ENCODE measurements around the gene ARPC4. TPM values are rescaled to one million over a fixed set of nuclear protein-coding genes. Genes with fewer than 3 reads are reported as not detected.
A peak's percentile ranks its signal among the peaks of the same experiment; 100 is the strongest.
"Not testable (repeated sequence)": the region's sequence is repeated elsewhere in the genome, so short reads cannot be mapped to it uniquely, and the experiment has no call there.

The ARPC4 gene
- polyA plus RNA-seq, 1 donor = 166 TPM

DNA sequence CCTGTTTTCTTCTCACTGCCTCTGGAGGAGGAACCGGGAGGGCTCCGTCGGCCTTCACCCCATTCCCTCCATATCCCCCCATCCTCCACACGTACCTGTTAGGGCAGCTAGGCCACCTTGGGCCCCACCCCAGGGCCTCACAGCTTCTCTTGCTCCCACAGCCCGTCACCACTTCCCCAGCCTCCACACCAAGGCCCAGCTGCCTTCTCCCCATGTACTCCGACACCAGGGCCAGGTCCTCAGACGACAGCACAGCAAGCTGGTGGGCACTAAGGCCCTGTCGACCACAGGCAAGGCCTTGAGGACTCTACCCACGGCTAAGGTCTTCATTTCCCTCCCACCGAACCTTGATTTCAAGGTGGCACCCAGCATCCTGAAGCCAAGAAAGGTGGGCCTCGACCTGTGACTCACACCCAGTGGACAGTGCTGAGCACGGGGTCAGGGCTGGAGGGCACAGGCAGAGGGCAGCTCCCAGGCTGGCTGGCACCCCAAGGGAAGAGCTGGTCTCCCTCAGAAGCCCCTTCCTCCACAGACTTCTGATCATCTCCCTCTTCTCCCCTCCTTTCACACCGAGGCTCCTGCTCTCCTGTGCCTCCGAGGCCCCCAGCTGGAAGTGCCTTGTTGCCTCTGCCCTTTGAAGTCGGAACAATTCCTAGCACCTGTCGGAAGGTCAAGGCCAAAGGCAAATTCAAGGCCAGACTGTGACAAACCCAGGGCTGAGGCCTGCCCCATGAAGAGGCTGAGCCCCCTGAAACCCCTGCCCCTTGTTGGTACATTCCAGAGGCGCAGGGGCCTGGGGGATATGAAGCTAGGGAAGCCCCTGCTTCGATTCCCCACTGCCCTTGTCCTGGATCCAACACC is 41.9 kb downstream of the ARPC4 start:
- Histone ChIP-seq H3K9me3 (ENCODE audit: control insufficient read depth, low read depth, low read length) (no peaks in the 10 kb centered on the region), H3K4me3 (ENCODE audit: low read length) (no peak overlapping the region), H3K27ac (ENCODE audit: low read length) (no peak overlapping the region), H3K36me3 (ENCODE audit: control insufficient read depth, insufficient read depth, low read length) (peaks cover 59% of the 10 kb centered on the region), H3K27me3 (ENCODE audit: control insufficient read depth, insufficient read depth, low read length) (no peaks in the 10 kb centered on the region), H3K4me1 (ENCODE audit: control insufficient read depth, insufficient read depth, low read length) (no peaks in the 10 kb centered on the region)
- DNase-seq = no peak
- WGBS (ENCODE audit: insufficient coverage, low lambda C conversion rate) = no CpG with 5 or more reads among the region's 18 CpGs

DNA sequence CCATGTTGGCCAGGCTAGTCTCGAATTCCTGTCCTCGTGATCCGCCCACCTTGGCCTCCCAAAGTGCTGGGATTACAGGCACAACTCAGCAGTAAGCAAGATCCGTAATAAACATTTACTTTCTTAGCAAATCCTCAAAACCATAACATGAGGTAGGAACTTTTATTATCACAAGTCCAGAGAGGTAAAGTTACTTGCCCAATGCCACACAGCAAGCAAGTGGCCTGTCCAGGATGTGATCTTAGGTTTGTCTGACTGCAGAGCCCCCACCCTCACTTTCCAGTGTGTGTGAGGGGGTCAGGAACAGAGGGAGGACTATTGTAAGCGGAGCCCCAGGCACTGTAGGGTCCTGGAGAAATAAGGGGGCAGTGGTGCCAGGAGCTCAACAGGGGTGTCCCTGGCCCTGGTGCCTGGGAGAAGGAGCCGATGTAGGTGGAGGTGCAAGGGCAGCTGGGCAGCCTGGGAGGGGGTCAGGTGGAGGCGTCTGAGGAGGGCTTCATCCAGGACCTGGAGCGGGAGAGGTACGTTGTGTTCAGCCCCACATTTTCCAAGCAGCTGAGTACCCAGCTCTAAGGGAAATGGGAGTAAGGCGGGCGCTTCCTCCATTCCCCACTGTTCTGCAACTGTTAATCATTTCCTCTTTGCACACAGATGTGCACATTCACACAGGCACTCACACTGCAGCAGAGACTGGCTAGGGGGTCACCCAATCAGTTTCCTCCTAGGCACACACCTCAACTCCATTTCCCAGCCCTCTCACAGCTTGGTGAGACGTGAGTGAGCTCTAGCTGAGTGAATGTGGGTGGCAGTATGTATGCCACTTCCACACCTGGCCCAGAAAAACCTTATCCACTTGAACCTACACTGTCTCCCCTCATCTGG is 45.1 kb downstream of the ARPC4 start:
- no peak overlapping the region for H3K4me3 ChIP-seq (ENCODE audit: low read length)
- H3K36me3 ChIP-seq (ENCODE audit: control insufficient read depth, insufficient read depth, low read length) = peaks cover 70% of the 10 kb centered on the region
- H3K9me3 ChIP-seq (ENCODE audit: control insufficient read depth, low read depth, low read length) = no peaks in the 10 kb centered on the region
- H3K27me3 ChIP-seq (ENCODE audit: control insufficient read depth, insufficient read depth, low read length) = no peaks in the 10 kb centered on the region
- WGBS (ENCODE audit: insufficient coverage, low lambda C conversion rate) = no CpG with 5 or more reads among the region's 12 CpGs
- DNase-seq = no peak
- no peak overlapping the region for H3K27ac ChIP-seq (ENCODE audit: low read length)
- H3K4me1 ChIP-seq (ENCODE audit: control insufficient read depth, insufficient read depth, low read length) = peaks cover 4% of the 10 kb centered on the region

DNA sequence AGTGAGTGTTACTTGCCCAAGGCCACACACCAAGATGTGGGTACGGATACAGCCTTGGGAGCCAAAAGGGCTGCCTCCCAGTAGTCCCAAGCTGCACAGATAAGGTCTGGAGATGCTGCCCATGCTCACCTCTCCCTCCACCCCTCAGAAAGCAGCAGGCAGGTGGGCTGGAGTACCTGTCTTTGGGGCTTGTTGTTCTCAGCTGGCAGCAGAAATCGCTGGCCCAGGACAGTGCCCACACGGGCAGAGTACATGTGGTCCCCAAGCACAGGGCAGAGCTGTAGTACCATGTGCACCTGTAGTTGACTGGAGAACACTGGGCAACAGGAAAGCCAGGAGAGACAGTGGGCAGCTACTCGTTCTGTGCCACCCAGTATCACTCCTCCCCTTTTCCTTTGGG is 46.0 kb downstream of the ARPC4 start:
- no peak overlapping the region for H3K4me3 ChIP-seq (ENCODE audit: low read length)
- H3K4me1 ChIP-seq (ENCODE audit: control insufficient read depth, insufficient read depth, low read length) = peaks cover 4% of the 10 kb centered on the region
- H3K9me3 ChIP-seq (ENCODE audit: control insufficient read depth, low read depth, low read length) = no peaks in the 10 kb centered on the region
- WGBS (ENCODE audit: insufficient coverage, low lambda C conversion rate) = no CpG with 5 or more reads among the region's 4 CpGs
- DNase-seq = no peak
- H3K27ac ChIP-seq (ENCODE audit: low read length) = no peak overlapping the region
- no peaks in the 10 kb centered on the region for H3K27me3 ChIP-seq (ENCODE audit: control insufficient read depth, insufficient read depth, low read length)
- peaks cover 62% of the 10 kb centered on the region for H3K36me3 ChIP-seq (ENCODE audit: control insufficient read depth, insufficient read depth, low read length)

DNA sequence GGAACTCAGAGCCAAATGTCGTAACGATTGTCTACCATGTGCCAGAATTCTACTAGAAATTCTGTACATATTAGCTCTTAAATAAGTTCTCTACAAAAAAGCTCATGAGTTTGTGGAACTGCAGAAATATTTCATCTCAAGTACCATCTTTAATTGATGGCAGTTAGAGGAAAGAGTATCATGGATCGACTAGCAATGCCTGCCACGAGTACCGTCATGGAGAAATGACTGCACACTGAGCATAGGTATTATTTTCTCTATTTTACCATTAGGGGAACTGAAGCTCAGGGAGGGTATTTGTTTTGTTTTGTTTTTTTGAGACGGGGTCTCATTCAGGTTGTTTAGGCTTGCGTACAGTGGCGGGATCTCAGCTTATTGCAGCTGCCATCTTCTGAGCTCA is 48.1 kb downstream of the ARPC4 start:
- H3K27ac ChIP-seq (ENCODE audit: low read length) = no peak overlapping the region
- no peaks in the 10 kb centered on the region for H3K27me3 ChIP-seq (ENCODE audit: control insufficient read depth, insufficient read depth, low read length)
- H3K9me3 ChIP-seq (ENCODE audit: control insufficient read depth, low read depth, low read length) = no peaks in the 10 kb centered on the region
- H3K4me1 ChIP-seq (ENCODE audit: control insufficient read depth, insufficient read depth, low read length) = peaks cover 7% of the 10 kb centered on the region
- no peak for DNase-seq
- H3K4me3 ChIP-seq (ENCODE audit: low read length) = no peak overlapping the region
- 100% methylated on average over 2 of the region's 8 CpGs for WGBS (ENCODE audit: insufficient coverage, low lambda C conversion rate)
- H3K36me3 ChIP-seq (ENCODE audit: control insufficient read depth, insufficient read depth, low read length) = peaks cover 42% of the 10 kb centered on the region

DNA sequence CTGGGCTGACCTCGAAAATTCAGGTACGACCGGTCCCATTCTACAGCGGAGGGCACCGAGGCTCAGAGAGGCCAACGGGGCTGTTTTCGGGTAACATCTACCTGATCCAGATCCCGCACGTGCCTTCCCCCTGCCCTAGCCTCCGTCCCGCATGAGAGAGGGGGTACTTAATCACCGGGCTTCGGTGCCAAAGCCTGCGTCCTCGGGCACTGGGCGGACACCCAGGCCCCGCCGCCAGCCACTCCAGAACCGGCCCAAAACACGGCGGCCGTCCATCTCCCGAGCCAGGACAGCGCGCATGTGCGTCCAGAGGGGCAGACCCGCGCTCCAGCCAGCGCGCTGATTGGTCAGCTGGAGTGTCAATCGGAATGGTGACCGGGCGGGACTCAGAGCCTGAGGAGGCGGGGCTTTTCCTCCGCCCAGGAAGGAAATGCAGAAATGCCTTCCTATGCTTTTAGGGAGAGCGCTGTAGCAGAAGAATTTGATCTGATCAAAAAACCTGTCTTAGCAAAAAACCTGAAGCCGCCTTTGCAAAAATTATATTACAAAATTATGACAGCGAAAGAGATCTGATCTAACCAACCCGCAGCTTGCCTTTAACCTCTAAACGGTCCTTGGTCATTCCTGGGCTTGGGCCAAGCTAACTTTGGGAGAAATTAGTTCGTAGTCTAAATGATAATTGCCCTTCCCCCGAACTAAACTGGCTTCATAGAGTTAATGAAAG is 51.0 kb downstream of the ARPC4 start, which contains the start of gene RPUSD3:
Gene RPUSD3 (minus strand): TSS at position 294 of the 724 bp plus-strand sequence. CDS start 18 bp downstream, at position 276.
- WGBS (ENCODE audit: insufficient coverage, low lambda C conversion rate) = 0% methylated on average over 1 of the region's 42 CpGs
- H3K27me3 ChIP-seq (ENCODE audit: control insufficient read depth, insufficient read depth, low read length) = no peaks in the 10 kb centered on the region

DNA sequence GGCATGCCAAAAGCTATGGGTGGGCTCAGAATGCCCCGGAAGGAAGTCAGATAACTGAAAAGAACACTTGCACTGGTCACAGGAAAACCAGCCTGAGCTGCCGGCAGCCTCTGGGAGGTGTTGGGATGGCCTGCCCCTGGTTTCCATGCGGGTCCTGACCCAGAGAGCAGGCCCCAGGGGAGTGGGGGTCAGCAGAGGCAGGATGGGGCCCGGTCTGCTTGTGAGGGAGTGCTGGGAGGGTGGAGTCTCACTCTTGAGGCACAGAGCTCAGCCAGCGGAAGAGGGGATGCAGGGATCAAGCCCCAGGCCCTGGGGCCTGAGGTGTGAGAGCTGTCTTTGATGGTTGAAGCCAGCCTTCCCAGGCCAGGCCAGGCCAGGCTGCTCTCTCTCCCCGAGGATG is 53.3 kb downstream of the ARPC4 start:
- H3K27me3 ChIP-seq (ENCODE audit: control insufficient read depth, insufficient read depth, low read length) = no peaks in the 10 kb centered on the region
- H3K4me1 ChIP-seq (ENCODE audit: control insufficient read depth, insufficient read depth, low read length) = peaks cover 7% of the 10 kb centered on the region
- no peak for DNase-seq
- H3K36me3 ChIP-seq (ENCODE audit: control insufficient read depth, insufficient read depth, low read length) = peaks cover 11% of the 10 kb centered on the region
- H3K9me3 ChIP-seq (ENCODE audit: control insufficient read depth, low read depth, low read length) = peaks cover 2% of the 10 kb centered on the region
- WGBS (ENCODE audit: insufficient coverage, low lambda C conversion rate) = no CpG with 5 or more reads among the region's 6 CpGs
- H3K27ac ChIP-seq (ENCODE audit: low read length) = no peak overlapping the region
- H3K4me3 ChIP-seq (ENCODE audit: low read length) = no peak overlapping the region

More for the DNA sequence above, 51.0 kb downstream of the ARPC4 start, which contains the start of gene RPUSD3:
- Histone ChIP-seq H3K4me1 (ENCODE audit: control insufficient read depth, insufficient read depth, low read length) (peaks cover 7% of the 10 kb centered on the region), H3K4me3 (ENCODE audit: low read length) (peak within 1 kb of the TSS; percentile 89), H3K27ac (ENCODE audit: low read length) (peak within 1 kb of the TSS; percentile 55), H3K9me3 (ENCODE audit: control insufficient read depth, low read depth, low read length) (peaks cover 2% of the 10 kb centered on the region), H3K36me3 (ENCODE audit: control insufficient read depth, insufficient read depth, low read length) (peaks cover 30% of the 10 kb centered on the region)
- peak; percentile 94 to 95 for DNase-seq

DNA sequence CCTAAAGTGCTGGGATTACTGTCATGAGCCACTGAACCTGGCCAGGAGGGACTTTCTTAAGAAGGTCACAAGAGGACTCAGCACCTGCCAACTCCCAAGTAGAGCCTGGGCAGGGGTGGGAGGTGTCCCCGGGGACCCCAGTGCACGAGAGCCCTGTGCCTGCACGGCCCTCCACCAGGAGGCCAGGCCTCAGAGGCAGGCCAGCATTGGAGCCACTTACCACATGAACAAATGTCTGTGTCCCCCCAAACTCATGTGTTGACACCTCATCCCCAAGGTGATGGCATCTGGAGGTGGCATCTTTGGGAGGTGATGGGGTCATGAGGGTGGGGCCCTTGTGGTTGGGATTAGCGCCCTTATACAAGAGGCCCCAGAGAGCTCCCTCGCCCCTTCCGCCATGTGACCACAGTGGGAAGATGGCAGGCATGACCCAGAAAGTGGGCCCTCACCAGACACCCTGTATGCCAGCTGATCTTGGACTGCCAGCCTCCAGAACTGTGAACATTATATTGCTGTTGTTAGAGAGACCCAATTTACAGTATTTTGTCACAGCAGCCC is 54.1 kb downstream of the ARPC4 start:
- no CpG with 5 or more reads among the region's 6 CpGs for WGBS (ENCODE audit: insufficient coverage, low lambda C conversion rate)

DNA sequence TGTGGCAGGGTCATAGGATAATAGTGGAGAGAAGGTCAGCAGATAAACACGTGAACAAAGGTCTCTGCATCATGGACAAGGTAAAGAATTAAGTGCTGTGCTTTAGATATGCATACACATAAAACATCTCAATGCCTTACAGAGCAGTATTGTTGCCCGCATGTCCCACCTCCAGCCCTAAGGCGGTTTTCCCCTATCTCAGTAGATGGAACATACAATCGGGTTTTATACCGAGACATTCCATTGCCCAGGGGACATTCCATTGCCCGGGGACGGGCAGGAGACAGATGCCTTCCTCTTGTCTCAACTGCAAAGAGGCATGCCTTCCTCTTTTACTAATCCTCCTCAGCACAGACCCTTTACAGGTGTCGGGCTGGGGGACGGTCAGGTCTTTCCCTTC is 55.0 kb downstream of the ARPC4 start:
- not testable (repeated sequence) for H3K9me3 ChIP-seq (ENCODE audit: control insufficient read depth, low read depth, low read length); H3K4me1 ChIP-seq (ENCODE audit: control insufficient read depth, insufficient read depth, low read length); DNase-seq; H3K36me3 ChIP-seq (ENCODE audit: control insufficient read depth, insufficient read depth, low read length); H3K4me3 ChIP-seq (ENCODE audit: low read length); H3K27ac ChIP-seq (ENCODE audit: low read length); H3K27me3 ChIP-seq (ENCODE audit: control insufficient read depth, insufficient read depth, low read length)
- no CpG with 5 or more reads among the region's 9 CpGs for WGBS (ENCODE audit: insufficient coverage, low lambda C conversion rate)

More for the DNA sequence above, 54.1 kb downstream of the ARPC4 start:
- no peaks in the 10 kb centered on the region for H3K27me3 ChIP-seq (ENCODE audit: control insufficient read depth, insufficient read depth, low read length)
- no peak overlapping the region for H3K27ac ChIP-seq (ENCODE audit: low read length)
- H3K36me3 ChIP-seq (ENCODE audit: control insufficient read depth, insufficient read depth, low read length) = peaks cover 3% of the 10 kb centered on the region
- no peak overlapping the region for H3K4me3 ChIP-seq (ENCODE audit: low read length)
- peaks cover 7% of the 10 kb centered on the region for H3K4me1 ChIP-seq (ENCODE audit: control insufficient read depth, insufficient read depth, low read length)
- no peak for DNase-seq
- peaks cover 2% of the 10 kb centered on the region for H3K9me3 ChIP-seq (ENCODE audit: control insufficient read depth, low read depth, low read length)

DNA sequence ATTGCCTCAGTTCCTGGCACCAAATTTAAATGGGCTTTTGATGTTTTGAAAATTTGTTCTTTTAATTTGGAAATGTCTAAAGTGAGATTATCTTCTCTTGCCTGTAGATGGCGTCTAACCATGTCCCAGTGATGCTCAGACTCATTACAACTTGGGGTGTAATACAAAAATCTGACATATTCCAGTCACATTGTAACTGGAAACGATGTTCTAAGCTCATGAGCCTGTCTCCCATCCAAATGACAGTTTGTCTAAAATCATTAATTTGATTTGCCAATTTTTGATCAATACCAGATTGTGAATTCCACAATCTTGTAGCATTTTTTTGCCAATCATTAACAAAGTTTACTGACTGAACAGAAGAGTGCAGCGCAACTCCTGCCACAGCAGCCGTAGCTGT is 56.0 kb downstream of the ARPC4 start:
- H3K27me3 ChIP-seq (ENCODE audit: control insufficient read depth, insufficient read depth, low read length); H3K4me1 ChIP-seq (ENCODE audit: control insufficient read depth, insufficient read depth, low read length); DNase-seq; H3K9me3 ChIP-seq (ENCODE audit: control insufficient read depth, low read depth, low read length); H3K27ac ChIP-seq (ENCODE audit: low read length); H3K4me3 ChIP-seq (ENCODE audit: low read length); H3K36me3 ChIP-seq (ENCODE audit: control insufficient read depth, insufficient read depth, low read length): not testable (repeated sequence)
- no CpG with 5 or more reads among the region's 4 CpGs for WGBS (ENCODE audit: insufficient coverage, low lambda C conversion rate)

DNA sequence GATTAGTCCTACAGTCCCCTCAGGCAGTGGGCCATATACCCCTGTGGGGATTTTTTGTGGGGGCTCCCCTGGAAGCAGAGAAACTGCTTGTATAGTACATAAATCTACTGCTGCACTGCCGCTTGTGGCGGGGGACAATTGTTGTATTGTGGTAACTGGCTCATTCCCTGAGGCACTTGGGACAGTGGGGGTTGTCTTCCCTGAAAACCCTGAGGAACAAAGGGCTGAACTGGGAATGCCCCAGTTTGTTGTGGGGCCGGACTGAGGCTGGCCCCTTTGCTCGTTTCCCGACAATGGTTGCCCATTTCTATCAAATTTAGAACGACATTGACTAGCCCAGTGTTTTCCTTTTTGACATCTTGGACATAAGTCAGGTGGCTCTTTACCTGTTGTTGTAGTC is 58.5 kb downstream of the ARPC4 start:
- DNase-seq; H3K36me3 ChIP-seq (ENCODE audit: control insufficient read depth, insufficient read depth, low read length); H3K27ac ChIP-seq (ENCODE audit: low read length); H3K9me3 ChIP-seq (ENCODE audit: control insufficient read depth, low read depth, low read length); H3K27me3 ChIP-seq (ENCODE audit: control insufficient read depth, insufficient read depth, low read length); H3K4me1 ChIP-seq (ENCODE audit: control insufficient read depth, insufficient read depth, low read length); H3K4me3 ChIP-seq (ENCODE audit: low read length): not testable (repeated sequence)
- no CpG with 5 or more reads among the region's 6 CpGs for WGBS (ENCODE audit: insufficient coverage, low lambda C conversion rate)
